OCI-LY7 (cell line): Measurements from ENCODE around the gene CLSTN3.

Experiments
- CTCF ChIP-seq: fragments of 200-600 bp; sonication (generic); conservative IDR thresholded peaks from 2 replicates; pipeline ENCODE4 v1.5.1; 2014; ENCODE audit warnings: mild to moderate bottlenecking, antibody characterized with exemption, low read length, moderate library complexity, mixed read lengths
- EZH2phosphoT487 ChIP-seq: fragments of 200-600 bp; sonication (generic); IDR thresholded peaks from 2 replicates; pipeline ENCODE4 v1.6.1; 2018; ENCODE audit warnings: low read depth, borderline replicate concordance, mild to moderate bottlenecking, mixed run types, antibody characterized with exemption, low read length, moderate library complexity, mixed read lengths

GRCh38 chr12:7093486-7093885 lies 36.7 kb upstream of the CLSTN3 start:
- TF ChIP-seq CTCF (no peak), EZH2phosphoT487 (no peak)
